ENCODE results near the gene GRIP1.

The GRIP1 gene

DNA sequence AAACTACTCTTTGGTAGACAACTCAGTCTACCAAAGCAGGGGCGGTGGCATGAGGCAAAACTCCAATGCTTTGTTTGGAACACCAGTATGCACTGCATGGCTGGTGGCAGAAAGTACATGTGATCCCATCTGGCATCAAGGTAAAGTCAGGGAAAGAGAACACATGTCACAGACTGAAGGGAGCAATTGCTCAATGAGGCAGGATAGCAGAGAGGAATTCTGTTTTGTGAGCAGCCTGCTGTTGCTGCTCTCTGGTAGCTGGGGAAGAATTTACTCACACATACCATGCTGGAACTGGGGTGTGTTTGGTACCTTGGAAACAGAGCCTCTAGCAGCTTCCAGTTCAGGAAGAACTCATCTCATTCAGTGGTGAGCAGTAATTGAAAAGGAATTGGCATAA is 291.8 kb downstream of the GRIP1 start:
- in situ Hi-C loops (cut with HindIII; ENCODE audit: low sequenced_read_pairs) = no loop called here
- TF ChIP-seq CTCF (IDR thresholded peaks at IDR 0.05; ENCODE audit: low read depth, low read length) = no peak
- no peak for DNase-seq (ENCODE audit: low read depth, low spot score)
- no peak overlapping the region for H3K4me3 ChIP-seq (ENCODE audit: low read depth, low read length)

DNA sequence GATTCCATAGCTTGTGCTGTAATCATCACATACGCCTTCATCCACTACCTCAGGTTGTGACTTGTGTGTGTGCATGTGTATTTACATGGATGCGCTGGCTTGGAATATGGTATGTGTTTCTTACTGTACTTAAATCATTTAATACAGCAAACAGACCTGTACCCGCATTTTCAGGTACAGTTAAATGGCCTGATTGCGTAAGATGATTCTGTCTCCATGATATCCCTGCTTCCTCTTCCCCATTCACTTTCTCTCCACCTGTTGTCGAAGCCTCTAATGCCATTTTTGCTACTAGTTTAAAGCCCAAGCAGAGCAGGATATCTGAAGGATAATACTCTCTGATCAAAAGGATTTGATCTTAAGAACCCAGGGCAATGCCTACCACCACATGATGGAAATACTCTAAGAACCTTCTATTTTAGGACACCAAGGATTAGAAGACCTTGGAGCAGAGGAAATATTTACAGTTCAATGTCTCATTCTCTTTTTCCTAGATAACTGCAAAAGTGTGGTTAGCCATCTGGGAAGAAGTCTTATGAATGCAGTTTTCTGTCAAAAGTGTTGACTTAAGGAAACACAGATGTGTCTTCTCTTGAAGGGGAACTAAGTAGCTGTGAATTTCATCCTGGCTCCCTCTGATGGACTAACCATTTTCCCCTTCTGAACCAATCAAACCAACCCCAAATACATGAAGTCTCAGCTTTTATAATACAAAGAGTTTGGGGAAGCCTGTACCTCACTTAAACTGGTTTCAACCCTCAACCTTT is 297.9 kb downstream of the GRIP1 start:
- DNase-seq (ENCODE audit: low read depth, low spot score) = no peak
- in situ Hi-C loops (cut with HindIII; ENCODE audit: low sequenced_read_pairs) = no loop called here
- TF ChIP-seq CTCF (IDR thresholded peaks at IDR 0.05; ENCODE audit: low read depth, low read length) = no peak
- no peak overlapping the region for H3K4me3 ChIP-seq (ENCODE audit: low read depth, low read length)

- no peak for TF ChIP-seq CTCF (IDR thresholded peaks at IDR 0.05; ENCODE audit: low read depth, low read length)
- DNase-seq (ENCODE audit: low read depth, low spot score) = no peak
- H3K4me3 ChIP-seq (ENCODE audit: low read depth, low read length) = no peak overlapping the region
- in situ Hi-C loops (cut with HindIII; ENCODE audit: low sequenced_read_pairs) = no loop called here
Measured at GRCh38 chr12:66379616-66380015, 299.3 kb downstream of the GRIP1 start.

DNA sequence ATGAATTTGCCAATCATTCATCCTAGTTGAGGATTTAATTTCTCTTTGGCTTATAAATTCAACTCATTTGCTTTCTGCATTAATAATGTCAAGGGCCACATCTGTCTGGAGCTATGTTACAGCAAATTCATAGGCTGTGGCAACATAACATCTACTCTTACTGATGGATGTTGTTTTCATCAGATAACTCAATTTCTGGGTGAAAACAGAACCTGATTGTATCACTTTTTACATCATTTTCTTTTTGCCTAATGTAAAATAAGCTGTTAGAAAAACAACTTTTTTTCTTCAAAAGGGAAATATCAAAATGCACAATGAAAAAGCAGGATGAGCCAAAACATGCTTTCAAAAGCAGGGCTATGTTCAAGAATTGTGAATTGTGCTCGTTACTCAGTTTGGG is 303.3 kb downstream of the GRIP1 start:
- no peak for DNase-seq (ENCODE audit: low read depth, low spot score)
- no peak overlapping the region for H3K4me3 ChIP-seq (ENCODE audit: low read depth, low read length)
- in situ Hi-C loops (cut with HindIII; ENCODE audit: low sequenced_read_pairs) = no loop called here
- no peak for TF ChIP-seq CTCF (IDR thresholded peaks at IDR 0.05; ENCODE audit: low read depth, low read length)

DNA sequence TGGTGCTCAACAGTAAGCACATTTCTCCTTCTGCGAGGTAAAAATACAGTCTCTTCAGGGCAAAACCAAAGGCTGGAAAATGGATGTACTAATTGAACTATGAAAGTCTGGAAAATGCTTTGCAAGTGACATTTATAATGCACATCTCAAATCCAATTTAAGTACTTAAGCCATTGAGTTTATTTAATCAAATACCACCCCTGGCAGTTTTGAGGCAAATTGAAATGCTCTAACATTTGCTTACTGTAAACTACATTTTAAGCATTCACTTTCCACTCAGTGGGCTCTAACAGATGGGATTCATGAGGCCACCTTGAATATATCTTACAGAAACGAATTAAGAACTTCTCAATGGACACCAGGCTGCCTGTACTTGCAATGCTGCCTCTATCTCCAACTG is 306.9 kb downstream of the GRIP1 start:
- DNase-seq (ENCODE audit: low read depth, low spot score) = no peak
- TF ChIP-seq CTCF (IDR thresholded peaks at IDR 0.05; ENCODE audit: low read depth, low read length) = no peak
- no peak overlapping the region for H3K4me3 ChIP-seq (ENCODE audit: low read depth, low read length)
- in situ Hi-C loops (cut with HindIII; ENCODE audit: low sequenced_read_pairs) = no loop called here

GRCh38 chr12:66367015-66367667 is 311.7 kb downstream of the GRIP1 start:
- in situ Hi-C loops (cut with HindIII; ENCODE audit: low sequenced_read_pairs) = no loop called here
- TF ChIP-seq CTCF (IDR thresholded peaks at IDR 0.05; ENCODE audit: low read depth, low read length) = no peak
- DNase-seq (ENCODE audit: low read depth, low spot score) = no peak
- no peak overlapping the region for H3K4me3 ChIP-seq (ENCODE audit: low read depth, low read length)
